ENCODE measurements around the gene SNAPC2.

The SNAPC2 gene

GRCh38 chr19:7872306-7873204, 47.6 kb upstream of the SNAPC2 start:
- Histone ChIP-seq H3K27ac (no peak overlapping the region), H3K27me3 (ENCODE audit: control insufficient read depth, insufficient read depth, low read length) (no peaks in the 10 kb centered on the region), H3K4me1 (peaks cover 10% of the 10 kb centered on the region), H3K9ac (no peak overlapping the region), H3K4me3 (ENCODE audit: low read depth, low read length) (no peak overlapping the region), H3K79me2 (no peaks in the 10 kb centered on the region), H3K36me3 (ENCODE audit: control insufficient read depth, insufficient read depth, low read length) (no peaks in the 10 kb centered on the region), H3K9me3 (ENCODE audit: control insufficient read depth, low read length) (no peaks in the 10 kb centered on the region), H3K4me2 (ENCODE audit: low read length) (peak overlapping the region; percentile 34), H2AFZ (no peak overlapping the region)
- no peak for TF ChIP-seq CTCF (IDR thresholded peaks at IDR 0.05)

GRCh38 chr19:7873304-7874075, 46.6 kb upstream of the SNAPC2 start:
- H3K27ac ChIP-seq: no peak overlapping the region
- peak overlapping the region; percentile 61 for H3K4me3 ChIP-seq (ENCODE audit: low read depth, low read length)
- no peak overlapping the region for H3K9ac ChIP-seq
- H3K4me1 ChIP-seq: peaks cover 10% of the 10 kb centered on the region
- no peaks in the 10 kb centered on the region for H3K9me3 ChIP-seq (ENCODE audit: control insufficient read depth, low read length)
- peak overlapping the region; percentile 84 for H3K4me2 ChIP-seq (ENCODE audit: low read length)
- no peaks in the 10 kb centered on the region for H3K79me2 ChIP-seq
- H3K36me3 ChIP-seq (ENCODE audit: control insufficient read depth, insufficient read depth, low read length): no peaks in the 10 kb centered on the region
- TF ChIP-seq CTCF (IDR thresholded peaks at IDR 0.05): no peak
- peak overlapping the region; percentile 90 for H2AFZ ChIP-seq
- no peaks in the 10 kb centered on the region for H3K27me3 ChIP-seq (ENCODE audit: control insufficient read depth, insufficient read depth, low read length)

GRCh38 chr19:7874076-7874896, 45.9 kb upstream of the SNAPC2 start, which contains the start of gene PRR36:
TSS of gene PRR36 (minus strand) at chr19:7874390. CDS start at chr19:7873689, 701 bp downstream.
- no peaks in the 10 kb centered on the region for H3K9me3 ChIP-seq (ENCODE audit: control insufficient read depth, low read length)
- no peaks in the 10 kb centered on the region for H3K27me3 ChIP-seq (ENCODE audit: control insufficient read depth, insufficient read depth, low read length)
- H3K36me3 ChIP-seq (ENCODE audit: control insufficient read depth, insufficient read depth, low read length): no peaks in the 10 kb centered on the region
- peak within 1 kb of the TSS; percentile 76 for H3K4me3 ChIP-seq (ENCODE audit: low read depth, low read length)
- no peaks in the 10 kb centered on the region for H3K79me2 ChIP-seq
- H2AFZ ChIP-seq: peak within 1 kb of the TSS; percentile 90
- H3K9ac ChIP-seq: no peak within 1 kb of the TSS
- H3K27ac ChIP-seq: peak within 1 kb of the TSS; percentile 19
- peak within 1 kb of the TSS; percentile 84 for H3K4me2 ChIP-seq (ENCODE audit: low read length)
- H3K4me1 ChIP-seq: peaks cover 10% of the 10 kb centered on the region
- TF ChIP-seq CTCF (IDR thresholded peaks at IDR 0.05): no peak

- Histone ChIP-seq H3K4me3 (ENCODE audit: low read depth, low read length) (peak overlapping the region; percentile 76), H3K27me3 (ENCODE audit: control insufficient read depth, insufficient read depth, low read length) (no peaks in the 10 kb centered on the region), H3K27ac (peak overlapping the region; percentile 19), H3K79me2 (no peaks in the 10 kb centered on the region), H3K36me3 (ENCODE audit: control insufficient read depth, insufficient read depth, low read length) (no peaks in the 10 kb centered on the region), H3K4me2 (ENCODE audit: low read length) (peak overlapping the region; percentile 64), H3K9ac (no peak overlapping the region), H2AFZ (peak overlapping the region; percentile 90), H3K4me1 (peaks cover 10% of the 10 kb centered on the region), H3K9me3 (ENCODE audit: control insufficient read depth, low read length) (no peaks in the 10 kb centered on the region)
- no peak for TF ChIP-seq CTCF (IDR thresholded peaks at IDR 0.05)
These were observed 45.3 kb upstream of the SNAPC2 start for GRCh38 chr19:7874897-7875273.
